Neutrophil (primary cell): ENCODE results near the gene FOXO1.

ENCODE experiments used
- H3K27ac ChIP-seq: fragments of 200-600 bp; sonication (generic); 2 replicates; pipeline ENCODE4 v1.5.1; 2016; ENCODE audit warnings: mild to moderate bottlenecking, moderate library complexity
- H3K27me3 ChIP-seq: fragments of 200-600 bp; sonication (generic); 2 replicates; pipeline ENCODE4 v1.6.0; 2016; ENCODE audit warnings: mild to moderate bottlenecking
- H3K36me3 ChIP-seq: fragments of 200-600 bp; sonication (generic); 2 replicates; pipeline ENCODE4 v1.5.1; 2017
- H3K4me1 ChIP-seq, 2 experiments: fragments of 200-600 bp in 1 of 2; sonication (generic) in 1 of 2; 1 replicate in 1 of 2; 2 replicates in 1 of 2; pipeline versions ENCODE4 v1.5.1 to v1.6.1; 2013 to 2016; ENCODE audit warnings: low read depth in 1 of 2, low read length in 1 of 2, mild to moderate bottlenecking in 1 of 2, moderate library complexity in 1 of 2; ENCODE audit not compliant: control insufficient read depth in 1 of 2, insufficient read depth in 1 of 2
- H3K4me3 ChIP-seq, 2 experiments: fragments of 200-600 bp in 1 of 2; sonication (generic) in 1 of 2; 1 replicate in 1 of 2; 2 replicates in 1 of 2; pipeline ENCODE4 v1.5.1; 2013 to 2016; ENCODE audit warnings: low read depth in 1 of 2, low read length in 1 of 2, mild to moderate bottlenecking in 1 of 2, moderate library complexity in 1 of 2
- H3K9me3 ChIP-seq: fragments of 200-600 bp; sonication (generic); 2 replicates; pipeline ENCODE4 v1.5.1; 2016
- TF ChIP-seq, protein P1 (sequence below): fragments of 200-600 bp; sonication (generic); IDR thresholded peaks from 2 replicates; pipeline ENCODE4 v1.5.1; 2016; ENCODE audit warnings: antibody characterized with exemption

FOXO1 gene

GRCh38 chr13:40582531-40582930, 83.9 kb downstream of the FOXO1 start:
- Histone ChIP-seq H3K4me1 (peaks cover 27 to 30% of the 10 kb centered on the region in 2 experiments), H3K9me3 (no peaks in the 10 kb centered on the region), H3K4me3 (no peak overlapping the region), H3K27me3 (no peaks in the 10 kb centered on the region), H3K27ac (no peak overlapping the region), H3K36me3 (no peaks in the 10 kb centered on the region)
- TF ChIP-seq, protein P1, sequence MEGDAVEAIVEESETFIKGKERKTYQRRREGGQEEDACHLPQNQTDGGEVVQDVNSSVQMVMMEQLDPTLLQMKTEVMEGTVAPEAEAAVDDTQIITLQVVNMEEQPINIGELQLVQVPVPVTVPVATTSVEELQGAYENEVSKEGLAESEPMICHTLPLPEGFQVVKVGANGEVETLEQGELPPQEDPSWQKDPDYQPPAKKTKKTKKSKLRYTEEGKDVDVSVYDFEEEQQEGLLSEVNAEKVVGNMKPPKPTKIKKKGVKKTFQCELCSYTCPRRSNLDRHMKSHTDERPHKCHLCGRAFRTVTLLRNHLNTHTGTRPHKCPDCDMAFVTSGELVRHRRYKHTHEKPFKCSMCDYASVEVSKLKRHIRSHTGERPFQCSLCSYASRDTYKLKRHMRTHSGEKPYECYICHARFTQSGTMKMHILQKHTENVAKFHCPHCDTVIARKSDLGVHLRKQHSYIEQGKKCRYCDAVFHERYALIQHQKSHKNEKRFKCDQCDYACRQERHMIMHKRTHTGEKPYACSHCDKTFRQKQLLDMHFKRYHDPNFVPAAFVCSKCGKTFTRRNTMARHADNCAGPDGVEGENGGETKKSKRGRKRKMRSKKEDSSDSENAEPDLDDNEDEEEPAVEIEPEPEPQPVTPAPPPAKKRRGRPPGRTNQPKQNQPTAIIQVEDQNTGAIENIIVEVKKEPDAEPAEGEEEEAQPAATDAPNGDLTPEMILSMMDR = no peak

GRCh38 chr13:40581277-40581579, 85.2 kb downstream of the FOXO1 start:
- H3K4me3 ChIP-seq = no peak overlapping the region
- H3K4me1 ChIP-seq = peaks cover 14 to 17% of the 10 kb centered on the region in 2 experiments
- H3K27ac ChIP-seq = no peak overlapping the region
- H3K36me3 ChIP-seq = no peaks in the 10 kb centered on the region
- TF ChIP-seq, protein P1 = no peak
- no peaks in the 10 kb centered on the region for H3K27me3 ChIP-seq
- no peaks in the 10 kb centered on the region for H3K9me3 ChIP-seq

DNA sequence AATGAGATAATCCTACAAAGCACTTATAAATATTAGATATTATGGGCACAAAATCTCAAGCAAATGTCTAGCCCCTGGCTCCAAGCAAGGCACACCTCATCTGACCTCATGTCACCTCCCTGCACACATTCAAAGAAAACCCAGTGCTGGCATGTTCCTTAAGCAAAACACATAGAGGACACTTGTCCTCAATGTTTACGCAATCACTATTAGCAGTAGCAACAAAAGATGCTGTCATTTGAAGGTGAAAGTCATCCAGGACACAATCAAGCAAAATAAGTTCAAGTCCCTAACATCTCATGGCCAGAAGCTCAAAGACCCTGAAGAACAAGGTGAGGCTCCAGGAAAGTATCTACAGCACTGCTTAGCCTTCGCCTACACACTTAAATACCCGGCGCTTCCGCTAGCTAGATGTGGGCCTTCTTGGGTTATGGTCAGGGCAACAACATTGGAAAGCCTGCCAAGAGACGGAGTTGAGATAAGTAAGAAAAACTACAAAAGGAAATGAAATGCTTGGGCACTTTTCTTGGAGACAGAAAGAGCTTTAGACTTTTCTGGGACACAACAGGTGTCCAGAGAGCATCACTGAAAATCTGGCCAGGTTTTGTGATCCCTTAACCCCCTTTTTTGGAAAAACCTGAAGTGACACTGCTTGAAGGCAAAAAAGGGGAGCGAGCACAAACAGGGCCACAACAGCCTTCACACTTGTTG, 85.7 kb downstream of the FOXO1 start:
- no peak overlapping the region for H3K4me3 ChIP-seq
- no peak overlapping the region for H3K27ac ChIP-seq

DNA sequence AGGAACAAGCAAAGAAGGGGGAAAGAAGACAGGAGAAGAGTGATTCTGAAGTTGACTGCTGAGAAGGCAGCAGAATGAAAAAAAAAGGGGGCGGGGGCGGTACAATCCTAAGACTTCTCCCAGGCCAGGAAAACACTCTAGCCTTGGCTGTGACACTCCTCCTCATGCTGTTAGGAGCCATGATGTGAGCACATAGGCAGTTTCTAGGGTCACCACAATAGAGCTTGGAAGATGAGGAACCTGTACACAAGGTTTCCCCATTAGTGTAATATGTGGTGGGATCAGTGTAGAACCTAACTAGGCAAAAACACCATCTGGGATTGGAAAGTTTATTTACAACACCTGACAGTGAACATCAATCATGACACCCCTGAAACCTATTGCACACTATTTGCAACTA, 86.9 kb downstream of the FOXO1 start:
- Histone ChIP-seq H3K4me1 (no peaks in the 10 kb centered on the region), H3K9me3 (no peaks in the 10 kb centered on the region), H3K27me3 (no peaks in the 10 kb centered on the region), H3K4me3 (no peak overlapping the region), H3K36me3 (no peaks in the 10 kb centered on the region), H3K27ac (no peak overlapping the region)
- TF ChIP-seq, protein P1 = no peak

More for the DNA sequence above, 85.7 kb downstream of the FOXO1 start:
- Histone ChIP-seq H3K9me3 (no peaks in the 10 kb centered on the region), H3K36me3 (no peaks in the 10 kb centered on the region), H3K4me1 (peaks cover 9 to 12% of the 10 kb centered on the region in 2 experiments), H3K27me3 (no peaks in the 10 kb centered on the region)
- TF ChIP-seq, protein P1 = no peak

GRCh38 chr13:40578055-40578454, 88.4 kb downstream of the FOXO1 start:
- Histone ChIP-seq H3K27me3 (no peaks in the 10 kb centered on the region), H3K36me3 (no peaks in the 10 kb centered on the region), H3K9me3 (no peaks in the 10 kb centered on the region), H3K4me3 (no peak overlapping the region), H3K27ac (no peak overlapping the region), H3K4me1 (peaks cover 0 to 9% of the 10 kb centered on the region in 2 experiments)
- TF ChIP-seq, protein P1 = no peak
